Stimulated activated CD8-positive, alpha-beta memory T cell treated with anti-CD3 and anti-CD28 coated beads, Interleukin-12 subunit alpha, Interleukin-12 subunit beta, amount 100 ng/mL, for 24 hours (primary cell): ENCODE measurements around the gene SLC12A6.
"Not testable (repeated sequence)": the region's sequence is repeated elsewhere in the genome, so short reads cannot be mapped to it uniquely, and the experiment has no call there.

ENCODE experiments used
- DNase-seq: peaks from one replicate; pipeline ENCODE4 v3.0.0-alpha.2; 2020; ENCODE audit errors: extremely low read depth

SLC12A6 gene

DNA sequence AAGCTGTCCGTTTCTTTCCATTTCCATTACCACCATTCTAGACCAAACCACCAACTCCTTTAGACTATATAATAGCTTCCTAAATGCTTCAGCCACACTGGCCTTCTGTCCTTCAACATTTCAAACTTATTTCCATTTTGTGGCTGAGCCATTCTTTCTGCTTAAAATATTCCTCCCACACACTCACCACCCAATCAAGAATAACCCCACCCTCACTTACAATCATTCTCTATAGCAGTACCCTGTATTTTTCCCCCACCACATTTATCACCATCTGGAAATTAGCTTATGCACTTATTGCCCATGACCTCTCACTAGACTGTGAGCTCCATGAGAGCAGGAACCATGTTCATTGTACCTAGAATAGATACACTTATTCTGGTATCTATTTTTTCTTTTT is 134.3 kb downstream of the SLC12A6 start:
- DNase-seq: no peak

DNA sequence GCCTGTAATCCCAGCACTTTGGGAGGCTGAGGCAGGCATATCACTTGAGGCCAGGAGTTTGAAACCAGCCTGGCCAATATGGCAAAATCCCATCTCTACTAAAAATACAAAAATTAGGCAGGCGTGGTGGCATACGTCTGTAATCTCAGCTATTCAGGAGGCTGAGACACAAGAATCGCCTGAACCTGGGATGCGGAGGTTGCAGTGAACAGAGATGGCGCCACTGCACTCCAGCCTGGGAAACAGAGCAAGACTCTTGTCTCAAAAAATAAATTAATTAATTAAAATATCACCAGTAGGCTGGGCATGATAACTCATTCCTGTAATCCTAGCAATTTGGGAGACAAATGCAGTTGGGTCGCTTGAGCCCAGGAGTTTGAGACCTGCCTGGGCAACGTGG is 144.3 kb downstream of the SLC12A6 start:
- not testable (repeated sequence) for DNase-seq

DNA sequence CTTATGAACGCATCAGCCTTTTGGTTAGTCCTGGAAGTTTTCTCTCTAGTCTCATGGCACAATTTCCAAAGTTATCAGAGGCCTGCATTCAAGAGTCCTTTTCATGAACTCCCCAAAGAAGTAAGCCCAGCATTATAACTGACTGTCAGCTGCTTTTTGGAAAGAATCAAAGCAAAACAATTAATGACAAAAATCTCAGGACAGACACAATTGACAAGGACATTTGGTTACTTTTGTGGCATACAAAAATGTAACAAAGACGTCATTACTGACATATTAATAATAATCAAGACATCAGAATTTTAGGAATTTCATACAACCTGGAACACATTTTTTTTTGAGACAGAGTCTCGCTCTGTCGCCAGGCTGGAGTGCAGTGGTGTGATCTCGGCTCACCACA is 148.9 kb downstream of the SLC12A6 start:
- no peak for DNase-seq

GRCh38 chr15:34185666-34186065 is 151.9 kb downstream of the SLC12A6 start:
- no peak for DNase-seq

DNA sequence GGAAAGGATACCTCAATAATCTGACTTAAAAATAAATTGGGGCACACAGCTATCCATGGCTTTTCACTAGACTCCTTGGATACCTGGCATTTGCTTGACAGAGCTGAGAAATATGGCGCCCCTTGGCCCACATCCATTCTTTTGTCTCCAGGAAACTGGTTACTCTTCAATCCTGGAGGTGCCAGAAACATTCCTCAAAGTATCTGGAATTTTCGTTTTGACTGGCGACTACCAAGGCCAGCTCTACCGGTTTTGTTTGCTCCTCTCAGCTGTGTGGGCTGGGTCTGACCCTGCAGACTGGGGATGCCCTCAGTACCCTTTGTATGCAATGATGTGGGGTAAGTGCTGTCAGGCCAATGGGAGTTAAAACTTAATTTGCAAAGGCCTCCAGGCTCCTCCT is 154.6 kb downstream of the SLC12A6 start:
- DNase-seq: no peak
